GM18519 (cell line): ENCODE measurements around the gene SHISA5.
"Not testable (repeated sequence)": the region's sequence is repeated elsewhere in the genome, so short reads cannot be mapped to it uniquely, and the experiment has no call there.

Experiments
- ATAC-seq: cut with Tn5 transposase; IDR thresholded peaks from one replicate; pipeline ENCODE4 v1.9.1; 2021; ENCODE audit warnings: mild to moderate bottlenecking, moderate library complexity; ENCODE audit not compliant: unreplicated experiment, low FRiP score

SHISA5 gene

GRCh38 chr3:48521635-48522034, 17.7 kb upstream of the SHISA5 start:
- no peak for ATAC-seq

DNA sequence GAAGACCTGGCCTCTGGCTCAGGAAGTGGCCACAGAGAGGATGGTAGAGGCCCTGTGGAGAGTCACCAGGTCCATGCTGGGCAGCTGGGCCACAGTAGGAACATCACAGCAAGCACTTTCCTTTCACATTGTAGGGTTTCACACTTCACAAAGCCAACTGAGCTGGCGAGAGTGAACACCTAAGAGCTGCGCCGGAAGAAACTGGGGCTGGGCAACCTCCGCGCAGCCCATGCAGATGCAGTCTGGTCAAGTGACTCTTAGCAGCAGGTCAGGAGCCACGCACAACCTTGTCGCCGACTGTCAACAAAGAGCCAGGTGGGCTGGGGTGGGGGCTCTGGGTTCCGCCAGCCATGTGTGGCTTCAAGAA, 15.3 kb upstream of the SHISA5 start:
- ATAC-seq, result no peak

- ATAC-seq, result no peak
These were observed 14.8 kb upstream of the SHISA5 start for GRCh38 chr3:48518638-48519276.

- no peak for ATAC-seq
These were observed 14.1 kb upstream of the SHISA5 start for GRCh38 chr3:48518069-48518468.

- ATAC-seq, result no peak
These were observed 12.6 kb upstream of the SHISA5 start for GRCh38 chr3:48516571-48516970.

GRCh38 chr3:48514431-48515227, 10.7 kb upstream of the SHISA5 start:
- no peak for ATAC-seq

DNA sequence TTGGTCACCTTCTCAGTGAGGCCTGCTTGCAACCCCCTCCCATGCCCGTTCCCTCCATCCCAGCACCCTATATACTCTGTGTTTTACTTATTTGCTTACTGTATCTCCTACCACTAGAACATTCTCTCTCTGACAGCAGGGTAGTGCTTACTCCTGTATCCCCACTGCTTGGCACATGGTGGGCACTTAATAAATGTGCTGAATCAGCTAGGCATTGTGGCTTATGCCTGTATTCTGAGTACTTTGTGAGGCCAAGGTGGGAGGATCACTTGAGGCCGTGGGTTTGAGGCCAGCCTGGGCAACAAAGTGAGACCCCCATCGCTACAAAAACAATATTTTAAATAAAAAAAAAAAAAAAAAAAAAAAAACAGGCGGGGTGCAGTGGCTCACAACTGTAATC, 7.6 kb upstream of the SHISA5 start:
- ATAC-seq, result no peak

GRCh38 chr3:48507256-48508061, 3.5 kb upstream of the SHISA5 start:
- no peak for ATAC-seq

DNA sequence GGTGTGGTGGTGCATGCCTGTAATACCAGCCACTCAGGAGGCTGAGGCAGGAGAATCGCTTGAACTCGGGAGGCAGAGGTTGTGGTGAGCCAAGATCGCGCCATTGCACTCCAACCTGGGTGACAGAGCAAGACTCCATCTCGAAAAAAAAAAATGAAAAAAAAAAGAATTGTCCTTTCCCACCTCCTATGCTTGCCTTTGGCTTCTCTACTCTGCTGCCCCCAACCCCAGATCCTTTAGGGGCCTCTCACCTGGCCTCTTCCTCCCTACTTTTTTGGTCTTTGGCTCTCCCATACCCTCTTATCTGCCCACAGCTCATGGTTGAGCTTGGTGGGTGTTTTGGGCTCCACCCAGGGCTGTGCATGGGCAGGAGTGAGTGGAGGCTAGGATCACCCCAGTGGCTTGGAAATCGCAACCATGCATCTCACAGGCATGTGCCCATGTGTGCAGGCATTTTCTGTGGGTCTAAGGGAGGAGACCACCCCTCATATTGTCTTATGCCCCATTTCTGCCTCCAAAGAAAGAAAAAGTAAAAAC, 2.1 kb upstream of the SHISA5 start:
- ATAC-seq, result no peak

- ATAC-seq, result no peak
These were observed 1.2 kb upstream of the SHISA5 start for GRCh38 chr3:48505146-48505545.

- ATAC-seq, result no peak
These were observed 448 bp downstream of the SHISA5 start for GRCh38 chr3:48503401-48504050.

GRCh38 chr3:48502728-48503168, 1.2 kb downstream of the SHISA5 start:
- no peak for ATAC-seq

DNA sequence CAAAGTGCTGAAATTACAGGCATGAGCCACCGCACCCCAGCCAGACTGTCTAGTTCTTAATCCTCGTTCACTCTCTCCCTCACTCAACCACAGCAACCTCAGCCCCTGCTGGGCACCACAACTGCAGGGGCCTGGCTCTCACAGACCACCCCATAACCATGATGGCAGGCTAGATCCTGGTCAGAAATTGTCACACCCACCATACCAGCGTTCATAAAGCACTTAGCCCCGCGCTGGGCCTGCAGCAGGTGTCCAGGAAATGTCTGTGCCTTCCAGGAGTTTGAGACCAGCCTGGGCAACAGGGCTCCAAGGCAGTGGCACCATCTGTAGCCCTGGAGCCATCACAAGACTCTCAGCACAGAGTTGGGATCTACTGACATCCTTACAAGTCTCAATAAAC, 1.9 kb downstream of the SHISA5 start:
- no peak for ATAC-seq

GRCh38 chr3:48501196-48501595, 2.8 kb downstream of the SHISA5 start:
- ATAC-seq, result no peak

DNA sequence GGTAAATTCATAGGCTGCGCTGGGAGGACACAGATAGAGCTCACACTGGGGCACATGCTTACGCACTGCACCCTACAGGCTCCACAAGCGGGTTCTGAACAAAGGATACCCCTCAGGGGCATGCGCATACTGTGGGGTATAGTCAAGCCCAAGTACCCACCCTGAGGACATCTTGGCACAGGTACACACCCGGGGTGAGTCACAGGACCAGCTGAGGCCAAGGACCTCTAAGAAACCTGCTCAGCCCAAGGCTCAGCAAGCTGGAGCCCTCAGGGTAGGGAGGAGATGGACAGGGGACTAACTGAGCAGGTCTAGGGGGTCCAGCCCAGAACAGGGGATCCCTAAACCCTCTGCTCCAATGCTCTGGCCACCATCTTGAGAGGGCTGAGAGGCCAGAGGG, 3.3 kb downstream of the SHISA5 start:
- no peak for ATAC-seq

DNA sequence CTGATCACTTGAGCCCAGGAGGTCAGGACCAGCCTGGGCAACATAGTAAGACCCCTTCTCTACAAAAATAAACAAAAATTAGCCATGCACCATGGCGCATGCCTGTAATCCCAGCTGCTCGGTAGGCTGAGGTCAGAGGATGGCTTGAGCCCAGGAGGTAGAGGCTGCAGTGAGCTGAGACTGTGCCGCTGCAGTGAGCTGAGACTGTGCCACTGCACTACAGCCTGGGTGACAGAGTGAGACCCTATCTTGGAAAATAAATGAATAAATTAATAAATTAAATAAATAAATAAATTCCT, 10.8 kb downstream of the SHISA5 start:
- no peak for ATAC-seq

DNA sequence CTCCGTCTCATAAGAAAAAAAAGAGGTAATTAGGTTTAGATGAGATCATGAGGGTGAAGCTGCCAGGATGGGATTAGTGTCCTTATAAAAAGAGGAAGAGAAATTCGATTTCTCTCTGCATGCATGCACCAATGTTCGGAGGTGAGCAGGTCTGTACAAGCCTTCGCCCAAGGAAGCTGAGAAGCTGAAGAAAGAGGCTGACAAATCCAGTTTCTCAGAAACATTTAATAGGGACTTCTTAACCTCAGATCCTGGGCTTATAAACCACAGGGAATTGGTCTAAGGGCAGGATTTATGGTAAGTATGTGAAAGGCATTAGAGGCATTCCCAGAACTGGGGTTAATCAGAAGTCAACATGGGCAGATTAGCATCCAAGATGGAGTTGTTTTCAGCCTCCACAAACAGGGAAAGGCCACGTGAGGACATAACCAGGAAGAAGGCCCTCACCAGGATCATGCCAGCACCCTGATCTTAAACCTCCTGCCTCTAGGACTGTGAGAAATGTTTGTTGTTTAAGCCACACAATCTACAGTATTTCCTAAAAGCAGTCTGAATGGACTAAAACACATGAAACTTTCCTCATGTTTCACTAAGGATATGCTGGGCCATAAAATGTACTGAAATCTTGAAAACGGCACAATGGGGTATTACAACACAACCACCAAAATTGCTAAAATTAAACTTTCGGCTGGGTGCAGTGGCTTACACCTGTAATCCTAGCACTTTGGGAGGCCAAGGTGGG, 11.3 kb downstream of the SHISA5 start:
- no peak for ATAC-seq

DNA sequence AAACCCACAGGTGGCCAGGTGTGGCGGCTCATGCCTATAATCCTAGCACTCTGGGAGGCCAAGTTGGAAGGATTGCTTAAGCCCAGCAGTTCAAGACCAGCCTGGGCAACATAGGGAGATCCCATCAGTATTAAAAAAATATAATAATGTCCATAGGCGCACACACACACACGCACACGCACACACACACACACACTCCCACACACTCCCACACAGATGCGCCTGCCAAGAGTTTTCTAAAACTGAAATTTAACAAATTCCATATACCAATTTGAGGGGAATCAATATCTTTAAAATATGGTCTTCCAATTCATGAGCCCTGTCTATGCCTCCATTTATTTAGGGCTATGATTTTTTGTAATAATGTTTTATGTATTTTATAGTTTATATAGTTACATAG, 17.0 kb downstream of the SHISA5 start:
- no peak for ATAC-seq

DNA sequence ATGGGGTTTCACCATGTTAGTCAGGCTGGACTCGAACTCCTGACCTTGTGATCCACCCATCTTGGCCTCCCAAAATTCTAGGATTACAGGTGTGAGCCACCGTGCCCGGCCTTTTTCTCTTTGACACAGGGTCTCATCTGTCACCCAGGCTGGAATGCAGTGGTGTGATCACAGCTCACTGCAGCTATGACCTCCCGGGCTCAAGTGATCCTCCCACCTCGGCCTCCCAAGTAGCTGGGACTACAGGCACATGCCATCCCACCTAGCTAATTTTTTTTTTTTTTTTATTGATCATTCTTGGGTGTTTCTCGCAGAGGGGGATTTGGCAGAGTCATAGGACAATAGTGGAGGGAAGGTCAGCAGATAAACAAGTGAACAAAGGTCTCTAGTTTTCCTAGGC, 21.2 kb downstream of the SHISA5 start:
- ATAC-seq, result not testable (repeated sequence)

GRCh38 chr3:48480891-48481290, 23.1 kb downstream of the SHISA5 start:
- not testable (repeated sequence) for ATAC-seq
